ENCODE results near the gene RNF180. TPM values are rescaled to one million over a fixed set of nuclear protein-coding genes. Genes with fewer than 3 reads are reported as not detected.

The RNF180 gene
- total RNA-seq, 1 donor from 2014 or later: 12.2 TPM

DNA sequence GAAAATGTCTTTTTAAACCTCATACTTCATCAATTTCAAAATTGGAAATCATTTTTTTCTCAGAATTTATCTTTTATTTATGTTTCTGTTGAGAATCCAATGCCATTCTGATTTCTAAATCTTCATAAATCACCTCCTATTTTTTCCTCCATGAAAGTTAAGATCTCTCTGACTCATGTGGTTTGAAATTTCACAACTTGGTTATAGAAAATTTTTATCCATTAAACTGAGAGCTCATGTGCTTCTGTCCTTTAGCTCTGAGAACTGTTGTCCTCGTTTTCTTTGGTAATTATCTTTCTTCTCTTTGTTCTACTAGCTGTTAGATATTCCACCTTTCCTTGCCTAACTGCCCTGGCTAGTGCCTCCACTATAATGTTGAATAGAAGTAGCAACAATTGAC, 1.5 kb upstream of the RNF180 start:
- Histone ChIP-seq H3K4me1 (peaks cover 5% of the 10 kb centered on the region), H3K27ac (peak overlapping the region; percentile 85), H3K4me3 (no peak overlapping the region), H3K9me3 (no peaks in the 10 kb centered on the region), H3K27me3 (ENCODE audit: low read depth) (peaks cover 10% of the 10 kb centered on the region), H3K36me3 (no peaks in the 10 kb centered on the region)
- intact Hi-C loops (cut with DNase I): no loop called here
- ATAC-seq (no peak), DNase-seq (no peak)
- TF ChIP-seq, protein P1, sequence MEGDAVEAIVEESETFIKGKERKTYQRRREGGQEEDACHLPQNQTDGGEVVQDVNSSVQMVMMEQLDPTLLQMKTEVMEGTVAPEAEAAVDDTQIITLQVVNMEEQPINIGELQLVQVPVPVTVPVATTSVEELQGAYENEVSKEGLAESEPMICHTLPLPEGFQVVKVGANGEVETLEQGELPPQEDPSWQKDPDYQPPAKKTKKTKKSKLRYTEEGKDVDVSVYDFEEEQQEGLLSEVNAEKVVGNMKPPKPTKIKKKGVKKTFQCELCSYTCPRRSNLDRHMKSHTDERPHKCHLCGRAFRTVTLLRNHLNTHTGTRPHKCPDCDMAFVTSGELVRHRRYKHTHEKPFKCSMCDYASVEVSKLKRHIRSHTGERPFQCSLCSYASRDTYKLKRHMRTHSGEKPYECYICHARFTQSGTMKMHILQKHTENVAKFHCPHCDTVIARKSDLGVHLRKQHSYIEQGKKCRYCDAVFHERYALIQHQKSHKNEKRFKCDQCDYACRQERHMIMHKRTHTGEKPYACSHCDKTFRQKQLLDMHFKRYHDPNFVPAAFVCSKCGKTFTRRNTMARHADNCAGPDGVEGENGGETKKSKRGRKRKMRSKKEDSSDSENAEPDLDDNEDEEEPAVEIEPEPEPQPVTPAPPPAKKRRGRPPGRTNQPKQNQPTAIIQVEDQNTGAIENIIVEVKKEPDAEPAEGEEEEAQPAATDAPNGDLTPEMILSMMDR (IDR thresholded peaks at IDR 0.05): no peak

DNA sequence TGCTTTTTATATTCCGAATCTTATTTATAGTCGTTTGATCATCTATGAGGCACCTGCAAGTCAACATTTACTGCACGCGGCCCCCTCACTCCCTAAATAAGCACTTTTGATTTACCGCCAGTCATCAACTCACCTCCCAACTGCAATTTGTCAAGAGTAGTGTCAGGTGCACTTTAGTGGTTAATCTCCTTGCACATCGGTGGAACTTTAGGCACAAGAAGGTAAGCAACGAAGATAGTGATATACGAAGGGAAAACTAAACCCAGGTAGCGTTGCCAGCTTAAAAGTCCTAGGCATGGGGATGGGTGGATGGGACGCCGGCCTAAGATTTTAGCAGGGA, 513 bp upstream of the RNF180 start:
- Histone ChIP-seq H3K27me3 (ENCODE audit: low read depth) (peaks cover 10% of the 10 kb centered on the region), H3K9me3 (no peaks in the 10 kb centered on the region), H3K27ac (peak overlapping the region; percentile 85), H3K4me3 (peak overlapping the region; percentile 63), H3K4me1 (peaks cover 5% of the 10 kb centered on the region), H3K36me3 (no peaks in the 10 kb centered on the region)
- intact Hi-C loops (cut with DNase I): no loop called here
- no peak for DNase-seq
- peak in 1 of 2 donors; percentile 18 for ATAC-seq
- TF ChIP-seq, protein P1 (IDR thresholded peaks at IDR 0.05): no peak

DNA sequence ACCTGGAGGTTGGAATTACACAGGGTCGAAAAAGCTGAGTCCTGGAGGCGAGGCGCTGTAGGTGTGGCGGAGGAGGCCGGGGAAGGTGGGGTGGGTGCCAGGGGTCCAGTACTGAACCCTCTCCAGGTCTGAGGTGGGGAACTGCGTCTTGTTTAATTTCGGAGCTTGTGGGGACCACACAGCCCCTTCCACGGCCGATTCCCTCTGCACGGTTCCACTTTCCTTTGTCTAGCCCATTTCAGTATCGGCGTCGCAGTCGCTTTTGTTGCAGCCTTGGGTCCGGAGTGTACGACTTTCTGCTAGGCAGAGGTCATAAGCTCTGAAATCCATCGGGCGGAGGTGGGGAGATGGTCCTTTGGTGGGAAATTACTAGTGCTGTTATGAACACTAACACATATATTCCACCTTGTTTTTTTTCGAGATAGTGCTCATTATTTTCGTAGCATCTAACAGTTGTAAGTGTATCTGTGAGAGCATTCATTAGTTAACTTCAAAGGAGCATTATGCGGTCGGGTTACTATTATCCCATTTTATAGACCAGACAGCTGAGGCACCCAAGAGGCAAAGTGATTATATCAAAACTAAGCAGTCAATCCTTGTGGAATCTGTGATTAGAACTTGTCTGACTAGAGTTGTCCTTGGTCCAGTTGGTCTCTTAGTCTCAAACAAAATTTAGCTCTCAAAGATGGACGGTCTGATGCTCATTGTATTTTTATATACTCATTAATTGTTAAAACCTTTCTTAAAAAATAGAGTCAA, 737 bp downstream of the RNF180 start:
- peak overlapping the region; percentile 63 for H3K4me3 ChIP-seq
- peak overlapping the region; percentile 85 for H3K27ac ChIP-seq
- ATAC-seq (peak in 1 of 2 donors; percentile 64), DNase-seq (no peak)
- no peaks in the 10 kb centered on the region for H3K9me3 ChIP-seq
- TF ChIP-seq, protein P1 (IDR thresholded peaks at IDR 0.05): no peak
- intact Hi-C loops (cut with DNase I): no loop called here
- H3K27me3 ChIP-seq (ENCODE audit: low read depth): peaks cover 10% of the 10 kb centered on the region
- no peaks in the 10 kb centered on the region for H3K36me3 ChIP-seq
- peaks cover 5% of the 10 kb centered on the region for H3K4me1 ChIP-seq

DNA sequence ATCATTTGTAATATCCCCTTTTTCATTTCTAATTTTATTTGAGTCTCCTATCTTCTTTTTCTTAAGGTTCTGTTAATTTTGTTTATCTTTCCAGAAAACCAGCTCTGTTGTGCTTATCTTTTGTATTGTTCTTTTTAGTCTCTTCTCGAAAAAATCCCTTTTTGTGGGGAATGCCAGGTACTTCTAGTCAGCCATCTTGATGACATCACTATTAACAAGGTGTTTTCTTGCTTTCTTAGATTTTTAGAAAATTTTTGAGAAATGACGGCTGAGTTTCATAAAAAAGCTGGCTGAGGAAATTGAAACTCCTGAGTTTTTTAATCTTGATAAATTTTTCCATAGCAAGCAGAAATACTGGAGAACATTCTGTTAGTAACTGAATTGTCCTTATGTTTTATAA, 10.7 kb downstream of the RNF180 start:
- intact Hi-C loops (cut with DNase I): no loop called here
- no peak for DNase-seq
- TF ChIP-seq, protein P1 (IDR thresholded peaks at IDR 0.05): no peak

DNA sequence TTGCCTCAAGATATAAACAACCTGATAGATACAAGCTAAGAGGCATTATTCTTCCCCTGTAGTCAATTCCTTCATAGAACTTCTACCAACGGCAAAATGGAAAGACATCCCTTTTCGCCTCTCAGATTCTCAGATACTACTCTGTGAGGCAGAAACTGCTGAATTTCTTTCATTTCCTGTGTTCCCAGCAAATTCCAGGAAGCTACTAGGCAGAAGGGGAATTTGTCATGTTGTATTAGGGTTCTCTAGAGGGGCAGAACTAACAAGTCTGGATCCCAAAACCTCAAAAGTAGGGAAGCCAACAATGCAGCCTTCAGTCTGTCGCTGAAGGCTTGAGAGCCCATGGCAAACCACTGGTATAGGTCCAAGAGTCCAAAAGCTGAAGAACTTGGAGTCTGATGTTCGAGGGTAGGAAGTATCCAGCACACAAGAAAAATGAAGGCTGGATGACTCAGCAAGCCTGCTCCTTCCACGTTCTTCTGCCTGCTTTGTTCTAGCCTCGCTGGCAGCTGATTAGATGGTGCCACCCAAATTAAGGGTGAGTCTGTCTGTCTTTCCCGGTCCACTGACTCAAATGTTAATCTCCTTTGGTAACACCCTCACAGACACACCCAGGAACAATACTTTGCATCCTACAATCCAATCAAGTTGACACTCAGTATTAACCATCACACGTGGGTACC, 15.2 kb downstream of the RNF180 start:
- Histone ChIP-seq H3K4me3 (no peak overlapping the region), H3K27me3 (ENCODE audit: low read depth) (no peaks in the 10 kb centered on the region), H3K36me3 (no peaks in the 10 kb centered on the region), H3K4me1 (no peaks in the 10 kb centered on the region), H3K27ac (no peak overlapping the region), H3K9me3 (no peaks in the 10 kb centered on the region)
- intact Hi-C loops (cut with DNase I): no loop called here
- TF ChIP-seq, protein P1 (IDR thresholded peaks at IDR 0.05): no peak
- no peak for ATAC-seq
- no peak for DNase-seq

More for the DNA sequence above, 10.7 kb downstream of the RNF180 start:
- no peaks in the 10 kb centered on the region for H3K9me3 ChIP-seq
- no peak overlapping the region for H3K27ac ChIP-seq
- no peaks in the 10 kb centered on the region for H3K36me3 ChIP-seq
- H3K4me3 ChIP-seq: no peak overlapping the region
- H3K4me1 ChIP-seq: no peaks in the 10 kb centered on the region
- H3K27me3 ChIP-seq (ENCODE audit: low read depth): no peaks in the 10 kb centered on the region
- ATAC-seq: no peak

Measured in lower lobe of right lung (tissue), 2 donors.